Osteoblast (primary cell): ENCODE data around the gene CLSTN2. TPM values are rescaled to one million over a fixed set of nuclear protein-coding genes. Genes with fewer than 3 reads are reported as not detected.

ENCODE experiments used
- DNase-seq: peaks from one replicate; pipeline ENCODE4 v3.0.0; 2011; ENCODE audit warnings: low spot score, mixed read lengths; ENCODE audit not compliant: insufficient read length; ENCODE audit errors: missing footprints
- H2AFZ ChIP-seq: 2 replicates; pipeline ENCODE4 v1.6.0; 2011; ENCODE audit warnings: mild to moderate bottlenecking, low read length
- H3K27ac ChIP-seq: 2 replicates; pipeline ENCODE4 v1.5.1; 2011; ENCODE audit warnings: mild to moderate bottlenecking, low read depth, low read length, moderate library complexity
- H3K27me3 ChIP-seq: 2 replicates; pipeline ENCODE4 v1.6.0; 2012; ENCODE audit warnings: mild to moderate bottlenecking, control low read depth, inconsistent platforms, low read length, moderate library complexity; ENCODE audit not compliant: insufficient read depth
- H3K36me3 ChIP-seq: 2 replicates; pipeline ENCODE4 v1.5.1; 2011; ENCODE audit warnings: mild to moderate bottlenecking, low read length, control low read depth, moderate library complexity; ENCODE audit not compliant: insufficient read depth
- H3K4me1 ChIP-seq: 2 replicates; pipeline ENCODE4 v1.5.1; 2011; ENCODE audit warnings: mild to moderate bottlenecking, low read length, control low read depth, moderate library complexity; ENCODE audit not compliant: insufficient read depth
- H3K4me2 ChIP-seq: 2 replicates; pipeline ENCODE4 v1.6.0; 2011; ENCODE audit warnings: mild to moderate bottlenecking, low read length; ENCODE audit not compliant: insufficient read depth
- H3K4me3 ChIP-seq: fragments of 200-600 bp; sonication (generic); 3 replicates; pipeline ENCODE4 v1.5.1; 2012; ENCODE audit warnings: mild to moderate bottlenecking, low read length, inconsistent platforms; ENCODE audit not compliant: insufficient read depth
- H3K79me2 ChIP-seq: 2 replicates; pipeline ENCODE4 v1.6.0; 2012; ENCODE audit warnings: mild to moderate bottlenecking, low read length, control low read depth, inconsistent platforms; ENCODE audit not compliant: insufficient read depth
- H3K9me3 ChIP-seq: 2 replicates; pipeline ENCODE4 v1.5.1; 2011; ENCODE audit warnings: low read depth, low read length, control low read depth
- H4K20me1 ChIP-seq: 2 replicates; pipeline ENCODE4 v1.6.0; 2012; ENCODE audit warnings: mild to moderate bottlenecking, low read length, control low read depth; ENCODE audit not compliant: insufficient read depth
- total RNA-seq: library from RNA; depleted of rRNA; stranded (reverse); fragments of >200 nt; gene quantifications from 2 replicates; pipeline ENCODE4 v1.2.3, GENCODE V29; 2012
- TF ChIP-seq, protein P1 (sequence below): IDR thresholded peaks from 2 replicates; pipeline ENCODE4 v1.5.1; 2011; ENCODE audit warnings: mild to moderate bottlenecking, low read depth, low read length, moderate library complexity; ENCODE audit errors: extremely low read depth

Gene CLSTN2
- total RNA-seq, 1 donor: under 0.01 TPM

DNA sequence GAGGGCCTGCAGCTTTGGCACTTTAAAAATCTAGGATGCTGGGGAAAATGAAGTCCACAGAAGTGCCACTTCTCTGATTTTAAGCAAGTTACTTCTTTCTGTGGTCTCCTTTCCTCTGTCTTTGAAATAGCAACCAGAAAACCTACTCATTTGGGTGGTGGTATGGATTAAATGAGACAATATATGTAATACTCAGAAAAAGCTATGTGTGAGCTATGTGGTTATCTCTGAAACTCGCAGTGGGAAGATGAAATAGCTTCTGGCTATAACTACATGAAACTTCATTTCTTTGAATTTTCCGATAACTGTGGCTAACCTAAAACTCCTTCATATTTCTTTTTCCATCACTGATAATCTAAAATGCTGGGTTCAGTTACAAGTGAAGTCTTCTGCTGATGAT, 368.9 kb downstream of the CLSTN2 start:
- no peaks in the 10 kb centered on the region for H3K79me2 ChIP-seq
- H3K4me3 ChIP-seq: no peak overlapping the region
- H3K4me1 ChIP-seq: no peaks in the 10 kb centered on the region
- no peaks in the 10 kb centered on the region for H3K9me3 ChIP-seq
- peaks cover 3% of the 10 kb centered on the region for H3K27me3 ChIP-seq
- H3K27ac ChIP-seq: no peak overlapping the region
- no peak overlapping the region for H3K4me2 ChIP-seq
- no peaks in the 10 kb centered on the region for H4K20me1 ChIP-seq
- H3K36me3 ChIP-seq: no peaks in the 10 kb centered on the region
- TF ChIP-seq, protein P1, sequence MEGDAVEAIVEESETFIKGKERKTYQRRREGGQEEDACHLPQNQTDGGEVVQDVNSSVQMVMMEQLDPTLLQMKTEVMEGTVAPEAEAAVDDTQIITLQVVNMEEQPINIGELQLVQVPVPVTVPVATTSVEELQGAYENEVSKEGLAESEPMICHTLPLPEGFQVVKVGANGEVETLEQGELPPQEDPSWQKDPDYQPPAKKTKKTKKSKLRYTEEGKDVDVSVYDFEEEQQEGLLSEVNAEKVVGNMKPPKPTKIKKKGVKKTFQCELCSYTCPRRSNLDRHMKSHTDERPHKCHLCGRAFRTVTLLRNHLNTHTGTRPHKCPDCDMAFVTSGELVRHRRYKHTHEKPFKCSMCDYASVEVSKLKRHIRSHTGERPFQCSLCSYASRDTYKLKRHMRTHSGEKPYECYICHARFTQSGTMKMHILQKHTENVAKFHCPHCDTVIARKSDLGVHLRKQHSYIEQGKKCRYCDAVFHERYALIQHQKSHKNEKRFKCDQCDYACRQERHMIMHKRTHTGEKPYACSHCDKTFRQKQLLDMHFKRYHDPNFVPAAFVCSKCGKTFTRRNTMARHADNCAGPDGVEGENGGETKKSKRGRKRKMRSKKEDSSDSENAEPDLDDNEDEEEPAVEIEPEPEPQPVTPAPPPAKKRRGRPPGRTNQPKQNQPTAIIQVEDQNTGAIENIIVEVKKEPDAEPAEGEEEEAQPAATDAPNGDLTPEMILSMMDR: no peak
- H2AFZ ChIP-seq: no peak overlapping the region
- no peak for DNase-seq

DNA sequence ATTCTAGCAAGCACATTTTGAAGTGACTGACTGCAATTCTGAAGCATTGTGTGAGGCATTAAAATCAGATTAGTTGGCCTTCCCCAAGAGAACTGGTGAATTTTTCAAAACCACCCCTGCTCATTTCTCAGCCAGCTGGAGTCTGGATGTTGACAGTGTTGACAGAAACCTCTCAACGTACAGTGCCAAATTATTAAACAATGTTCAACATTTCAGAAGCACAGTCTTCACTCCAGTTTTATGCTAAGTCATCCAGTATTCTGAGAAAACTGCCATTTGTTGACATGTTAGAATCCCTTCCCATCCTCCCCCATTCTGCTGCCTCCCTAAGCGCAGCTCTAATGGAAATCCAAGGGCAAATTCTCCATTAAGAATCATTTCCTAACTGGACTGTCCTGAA, 373.6 kb downstream of the CLSTN2 start:
- H2AFZ ChIP-seq: no peak overlapping the region
- H3K27me3 ChIP-seq: peaks cover 3% of the 10 kb centered on the region
- H4K20me1 ChIP-seq: no peaks in the 10 kb centered on the region
- no peaks in the 10 kb centered on the region for H3K9me3 ChIP-seq
- no peaks in the 10 kb centered on the region for H3K4me1 ChIP-seq
- H3K36me3 ChIP-seq: no peaks in the 10 kb centered on the region
- no peak overlapping the region for H3K27ac ChIP-seq
- no peak overlapping the region for H3K4me2 ChIP-seq
- H3K79me2 ChIP-seq: no peaks in the 10 kb centered on the region
- no peak for DNase-seq
- H3K4me3 ChIP-seq: no peak overlapping the region
- TF ChIP-seq, protein P1: no peak

DNA sequence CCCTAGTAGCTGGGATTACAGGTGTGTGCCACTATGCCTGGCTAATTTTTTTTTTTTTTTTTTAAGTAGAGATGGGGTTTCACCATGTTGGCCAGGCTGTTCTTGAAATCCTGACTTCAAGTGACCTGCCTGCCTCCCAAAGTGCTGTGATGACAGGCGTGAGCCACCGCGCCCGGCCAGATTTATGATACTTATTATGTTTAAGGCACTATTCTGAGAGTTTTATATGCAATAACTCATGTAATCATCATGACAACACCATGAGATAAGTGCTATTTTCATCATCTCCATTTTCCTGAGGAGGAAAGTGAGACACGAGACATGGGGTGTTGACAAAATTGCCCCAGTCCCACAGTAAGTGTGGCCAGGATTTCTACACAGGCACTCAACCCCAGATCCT, 376.4 kb downstream of the CLSTN2 start:
- DNase-seq: no peak
- Histone ChIP-seq H2AFZ (no peak overlapping the region), H3K4me1 (no peaks in the 10 kb centered on the region), H3K4me2 (no peak overlapping the region), H3K36me3 (no peaks in the 10 kb centered on the region), H3K4me3 (no peak overlapping the region), H4K20me1 (no peaks in the 10 kb centered on the region), H3K9me3 (no peaks in the 10 kb centered on the region), H3K79me2 (no peaks in the 10 kb centered on the region), H3K27ac (no peak overlapping the region), H3K27me3 (peaks cover under 1% of the 10 kb centered on the region)
- TF ChIP-seq, protein P1: no peak

DNA sequence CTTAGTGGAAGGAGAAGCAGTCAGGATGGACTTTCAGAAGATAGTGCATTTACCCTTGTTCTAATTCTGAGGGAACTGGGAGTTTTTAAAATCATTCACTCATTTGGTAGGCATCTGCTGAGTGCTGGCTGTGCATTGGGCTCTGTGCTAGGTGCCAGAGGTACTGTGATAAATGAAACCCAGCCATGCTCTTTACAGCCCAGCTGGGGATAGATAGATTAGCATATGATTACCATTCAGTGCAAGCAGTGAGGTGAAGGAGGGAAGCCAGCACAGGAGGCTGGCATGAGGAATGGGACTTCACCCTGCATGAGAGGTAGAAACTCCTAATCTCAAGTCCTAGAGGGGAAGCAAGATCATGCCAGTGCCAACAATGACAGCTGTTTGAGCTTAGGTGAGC, 381.0 kb downstream of the CLSTN2 start:
- Histone ChIP-seq H2AFZ (no peak overlapping the region), H3K36me3 (no peaks in the 10 kb centered on the region), H4K20me1 (no peaks in the 10 kb centered on the region), H3K27me3 (peaks cover 4% of the 10 kb centered on the region), H3K4me2 (no peak overlapping the region), H3K4me3 (no peak overlapping the region), H3K27ac (no peak overlapping the region), H3K79me2 (no peaks in the 10 kb centered on the region), H3K4me1 (no peaks in the 10 kb centered on the region), H3K9me3 (no peaks in the 10 kb centered on the region)
- TF ChIP-seq, protein P1: no peak
- DNase-seq: no peak
